Measurements from ENCODE around the gene TUSC2. TPM values are rescaled to one million over a fixed set of nuclear protein-coding genes. Genes with fewer than 3 reads are reported as not detected.

Gene TUSC2
- total RNA-seq, 1 experiment from 2014 or later = 33.5 TPM

GRCh38 chr3:50287262-50287661, 40.8 kb downstream of the TUSC2 start:
- Histone ChIP-seq H2AFZ (ENCODE audit: low read length) (no peak overlapping the region), H3K27me3 (ENCODE audit: insufficient read depth, low read length) (no peaks in the 10 kb centered on the region), H4K20me1 (ENCODE audit: control insufficient read depth, insufficient read depth, insufficient read length) (no peaks in the 10 kb centered on the region), H3K9me3 (ENCODE audit: control insufficient read depth, low read depth, low read length) (no peaks in the 10 kb centered on the region), H2BK20ac (ENCODE audit: low read depth, low read length, poor library complexity, severe bottlenecking) (no peak overlapping the region), H2BK120ac (ENCODE audit: low read depth, low read length, poor library complexity, severe bottlenecking) (no peak overlapping the region), H3K23me2 (ENCODE audit: insufficient read length, low read depth, low read length, poor library complexity, severe bottlenecking) (peaks cover 5% of the 10 kb centered on the region), H4K5ac (ENCODE audit: insufficient read length, low read depth, low read length) (no peak overlapping the region), H3K4me1 (ENCODE audit: insufficient read depth, low read length) (no peaks in the 10 kb centered on the region), H2AK5ac (ENCODE audit: insufficient read length, low read length) (no peak overlapping the region), H4K91ac (ENCODE audit: insufficient read length, low read depth, low read length) (no peak overlapping the region), H2BK5ac (ENCODE audit: insufficient read length, low read length) (no peak overlapping the region), H3K14ac (ENCODE audit: insufficient read depth, low read length) (no peak overlapping the region), H4K8ac (replicated peaks; ENCODE audit: insufficient read length, low read depth, low read length) (no peak overlapping the region), H3K4ac (ENCODE audit: low read depth, low read length) (no peak overlapping the region), H3K27ac (ENCODE audit: insufficient read length, low read depth, low read length) (no peak overlapping the region), H3K18ac (ENCODE audit: insufficient read length, low read depth, low read length) (no peak overlapping the region), H3K4me2 (ENCODE audit: insufficient read depth, insufficient read length, low read length) (no peak overlapping the region), H2BK15ac (ENCODE audit: low read depth, low read length) (no peak overlapping the region), H3T11ph (ENCODE audit: low read length) (no peak overlapping the region), H3K79me2 (ENCODE audit: insufficient read depth, low read length) (peaks cover 3% of the 10 kb centered on the region; the same call in 1 of the 2 replicates), H3K23ac (ENCODE audit: insufficient read length, low read depth, low read length) (no peak overlapping the region), H3K79me1 (ENCODE audit: insufficient read depth, low read depth, low read length, poor library complexity, severe bottlenecking) (no peaks in the 10 kb centered on the region), H2BK12ac (ENCODE audit: insufficient read length, low read depth, low read length) (no peak overlapping the region), H3K9ac (ENCODE audit: extremely low read depth, insufficient read length, low read length) (no peak overlapping the region), H3K56ac (ENCODE audit: insufficient read length, low read depth, low read length) (no peak overlapping the region)
- Mint-ChIP-seq H3K4me1 (peaks cover 5 to 6% of the 10 kb centered on the region in 2 experiments), H3K27me3 (ENCODE audit: low read depth) (peaks cover 1% of the 10 kb centered on the region; the same call in 1 of the 2 replicates), H3K4me3 (no peak overlapping the region; a peak in 1 of 5 replicates), H3K9me3 (no peaks in the 10 kb centered on the region), H3K27ac (no peak overlapping the region), H3K36me3 (ENCODE audit: insufficient read depth in 1 of 3, low read depth in 3 of 3) (peaks cover 26 to 44% (median 40%) of the 10 kb centered on the region in 3 experiments; a peak in 6 of 7 replicates)
- no peak for TF ChIP-seq CTCF (conservative IDR thresholded peaks at IDR 0.05)
- no peak for DNase-seq
- WGBS (ENCODE audit: extremely low coverage, insufficient read length, low lambda C conversion rate) = no CpG with 5 or more reads among the region's 1 CpG

Measured in H9 (cell line).